ENCODE results near the gene CLSTN1. TPM values are rescaled to one million over a fixed set of nuclear protein-coding genes. Genes with fewer than 3 reads are reported as not detected.

CLSTN1 gene
- total and polyA plus RNA-seq, 2 of the 8 experiments (the other 6 are each of a cell fraction or from before 2014, with no cell fraction given), result 34.2 to 97.4 TPM

GRCh38 chr1:9732123-9732971 is 91.4 kb downstream of the CLSTN1 start (continued):
- TF ChIP-seq KDM1A (IDR thresholded peaks at IDR 0.05; ENCODE audit: borderline replicate concordance, low read length) (no peak), E2F6 (IDR thresholded peaks at IDR 0.05) (no peak), BRCA1 (IDR thresholded peaks at IDR 0.05; ENCODE audit: low read depth, low read length) (no peak), NRF1 (IDR thresholded peaks at IDR 0.05; ENCODE audit: low read depth, low read length) (no peak), SIX5 (IDR thresholded peaks at IDR 0.05; ENCODE audit: low read depth, low read length) (no peak), EGR1 (IDR thresholded peaks at IDR 0.05; ENCODE audit: borderline replicate concordance, low read depth, low read length) (no peak), GTF2F1 (IDR thresholded peaks at IDR 0.05; ENCODE audit: borderline replicate concordance, low read depth, low read length) (no peak), POU5F1 (IDR thresholded peaks at IDR 0.05; ENCODE audit: low read depth, low read length) (no peak), PHF8 (conservative IDR thresholded peaks at IDR 0.05; ENCODE audit: low read depth, low read length) (no peak), TCF12 (IDR thresholded peaks at IDR 0.05; ENCODE audit: low read depth, low read length) (no peak), CEBPB (IDR thresholded peaks at IDR 0.05; ENCODE audit: low read depth, low read length) (no peak), SAP30 (IDR thresholded peaks at IDR 0.05; ENCODE audit: insufficient read depth, insufficient replicate concordance, low read length) (no peak)
- TF ChIP-seq, protein P1, sequence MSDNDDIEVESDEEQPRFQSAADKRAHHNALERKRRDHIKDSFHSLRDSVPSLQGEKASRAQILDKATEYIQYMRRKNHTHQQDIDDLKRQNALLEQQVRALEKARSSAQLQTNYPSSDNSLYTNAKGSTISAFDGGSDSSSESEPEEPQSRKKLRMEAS (IDR thresholded peaks at IDR 0.05), result no peak

Measured in H1 (cell line).